Endothelial cell of umbilical vein (primary cell): Measurements from ENCODE around the gene EXOC1. TPM values are rescaled to one million over a fixed set of nuclear protein-coding genes. Genes with fewer than 3 reads are reported as not detected.

ENCODE experiments used
- BruUV-seq: library from RNA; stranded (reverse); fragments of 400-500 nt; replicated peaks from 2 replicates; lab custom pipeline; 2021; lab: Mats Ljungman, UMichigan
- CTCF ChIA-PET: fragments of 300-600, 350-600 bp; sonication (Branson Sonifier 250); formaldehyde crosslinking; loops from one replicate; lab custom pipeline; 2021; ENCODE audit warnings: antibody characterized with exemption, inconsistent platforms; lab: Charles Lee
- POLR2A ChIA-PET: fragments of 300-600, 350-600 bp; sonication (Branson Sonifier 250); formaldehyde crosslinking; loops from one replicate; lab custom pipeline; 2021; ENCODE audit warnings: antibody characterized with exemption, inconsistent platforms; lab: Charles Lee
- DNase-seq: peaks from one replicate; pipeline ENCODE4 v3.0.0-alpha.2; 2011; ENCODE audit warnings: low read depth, low spot score
- FAIRE-seq: peaks from 2 replicates; lab custom pipeline; 2011; peaks lifted over from hg19 to GRCh38; lab: Jason Lieb, UNC
- H2AFZ ChIP-seq: 2 replicates; pipeline ENCODE4 v1.6.0; 2012; ENCODE audit warnings: low read depth, low read length, control low read depth, inconsistent platforms
- H3K27ac ChIP-seq: 2 replicates; pipeline ENCODE4 v1.5.1; 2011; ENCODE audit warnings: low read depth, mild to moderate bottlenecking, control low read depth, low read length, moderate library complexity; ENCODE audit not compliant: insufficient read depth
- H3K27me3 ChIP-seq, 2 experiments: 2 replicates each; pipeline versions ENCODE4 v1.6.0 to v1.6.1; 2011; ENCODE audit warnings: low read length in 2 of 2, mixed read lengths in 1 of 2; ENCODE audit not compliant: control insufficient read depth in 2 of 2, insufficient read depth in 2 of 2
- H3K36me3 ChIP-seq, 2 experiments: 2 replicates in 1 of 2; 3 replicates in 1 of 2; pipeline ENCODE4 v1.5.1; 2011; ENCODE audit warnings: low read length in 2 of 2, mild to moderate bottlenecking in 1 of 2, moderate library complexity in 1 of 2; ENCODE audit not compliant: control insufficient read depth in 2 of 2, insufficient read depth in 2 of 2; ENCODE audit errors: extremely low read depth in 1 of 2
- H3K4me1 ChIP-seq: 3 replicates; pipeline ENCODE4 v1.5.1; 2011; ENCODE audit warnings: mild to moderate bottlenecking, low read length; ENCODE audit not compliant: control insufficient read depth, insufficient read depth; ENCODE audit errors: extremely low read depth
- H3K4me2 ChIP-seq: 2 replicates; pipeline ENCODE4 v1.6.1; 2011; ENCODE audit warnings: low read length, control low read depth, mixed read lengths; ENCODE audit not compliant: insufficient read depth
- H3K4me3 ChIP-seq, 3 experiments: fragments of 200-600 bp in 1 of 3; sonication (generic), shearing (Covaris generic) in 1 of 3; replicated peaks in 1 of 3; 2 replicates each; pipeline ENCODE4 v1.5.1; 2011 to 2016; ENCODE audit warnings: control low read depth in 3 of 3, low read length in 3 of 3, mild to moderate bottlenecking in 2 of 3, inconsistent platforms in 1 of 3, low read depth in 1 of 3, moderate library complexity in 1 of 3; ENCODE audit not compliant: insufficient read depth in 1 of 3
- H3K79me2 ChIP-seq: 2 replicates; pipeline ENCODE4 v1.6.0; 2012; ENCODE audit warnings: low read length, inconsistent platforms; ENCODE audit not compliant: control insufficient read depth, insufficient read depth
- H3K9ac ChIP-seq: replicated peaks from 2 replicates; pipeline ENCODE3; 2011; ENCODE audit warnings: low read length, control low read depth; ENCODE audit not compliant: insufficient read depth; ENCODE audit errors: extremely low read depth
- H3K9me1 ChIP-seq: replicated peaks from 3 replicates; pipeline ENCODE4 v1.6.0; 2011; ENCODE audit warnings: mild to moderate bottlenecking, low read length; ENCODE audit not compliant: control insufficient read depth, insufficient read depth; ENCODE audit errors: extremely low read depth
- H3K9me3 ChIP-seq: replicated peaks from 2 replicates; pipeline ENCODE4 v1.5.1; 2012; ENCODE audit warnings: low read length, inconsistent platforms; ENCODE audit not compliant: control insufficient read depth, insufficient read depth
- H4K20me1 ChIP-seq: replicated peaks from 2 replicates; pipeline ENCODE3; 2011; ENCODE audit warnings: mild to moderate bottlenecking, low read length; ENCODE audit not compliant: control insufficient read depth, insufficient read depth; ENCODE audit errors: extremely low read depth
- EZH2 ChIP-seq: IDR thresholded peaks from 2 replicates; pipeline ENCODE4 v1.6.1; 2012; ENCODE audit warnings: borderline replicate concordance, low read depth, mild to moderate bottlenecking, moderate library complexity, low read length, inconsistent platforms; ENCODE audit not compliant: severe bottlenecking
- FOS ChIP-seq: IDR thresholded peaks from 2 replicates; pipeline ENCODE4 v1.6.1; 2011; ENCODE audit warnings: mild to moderate bottlenecking, low read length, moderate library complexity, borderline replicate concordance; ENCODE audit not compliant: insufficient read depth
- GATA2 ChIP-seq: IDR thresholded peaks from 2 replicates; pipeline ENCODE4 v1.7.0; 2011; ENCODE audit warnings: low read depth, mild to moderate bottlenecking, moderate library complexity, mixed read lengths, low read length; ENCODE audit not compliant: insufficient read length, insufficient read depth
- JUN ChIP-seq: IDR thresholded peaks from 2 replicates; pipeline ENCODE4 v1.6.1; 2011; ENCODE audit warnings: borderline replicate concordance, low read depth; ENCODE audit not compliant: insufficient read length, insufficient read depth
- MYC ChIP-seq: IDR thresholded peaks from one replicate; pipeline ENCODE4 v1.6.1; 2011; ENCODE audit warnings: mild to moderate bottlenecking, low read depth, low read length
- POLR2A ChIP-seq: IDR thresholded peaks from 2 replicates; pipeline ENCODE4 v1.6.1; 2012; ENCODE audit warnings: low read depth, mild to moderate bottlenecking, control low read depth, low read length
- POLR2AphosphoS5 ChIP-seq: IDR thresholded peaks from 2 replicates; pipeline ENCODE4 v1.6.1; 2012; ENCODE audit warnings: low read depth, mild to moderate bottlenecking, control low read depth, low read length, moderate library complexity; ENCODE audit not compliant: insufficient read depth
- dilution Hi-C: fragments of 300-500 bp; cut with MboI; formaldehyde crosslinking; loops from one replicate; pipeline ENCODE4 v1.15.0; 2019; ENCODE audit warnings: low sequenced_read_pairs; ENCODE audit not compliant: extremely low pct_ligation_motif_present
- intact Hi-C: fragments of 100-400 bp; cut with micrococcal nuclease; formaldehyde crosslinking; loops from one replicate; pipeline ENCODE4 v1.10.0; 2022
- polyA plus RNA-seq, 4 experiments: library from polyadenylated mRNA; depleted of rRNA in 3 of 4; stranded (reverse) in 3 of 4; unstranded in 1 of 4; fragments of >200 nt; gene quantifications; 2 replicates each; pipeline versions ENCODE4 v1.2.1 to v1.2.3, GENCODE V29; 2011 to 2012; ENCODE audit warnings: missing spikeins in 1 of 4
- total RNA-seq: library from RNA; stranded (reverse); gene quantifications from 2 replicates; pipeline ENCODE4 v1.2.3, GENCODE V29; 2021
- TF ChIP-seq, protein P1 (sequence below): IDR thresholded peaks from 2 replicates; pipeline ENCODE4 v1.6.1; 2011; ENCODE audit not compliant: insufficient read depth, insufficient read length
- TF ChIP-seq, protein P2 (sequence below), 2 donors: IDR thresholded peaks; 1 replicate in 1 of 2; 2 replicates in 1 of 2; pipeline ENCODE4 v1.5.1; 2011; ENCODE audit warnings: low read length in 2 of 2, mild to moderate bottlenecking in 2 of 2, moderate library complexity in 2 of 2, control low read depth in 1 of 2, inconsistent platforms in 1 of 2, low read depth in 1 of 2; ENCODE audit not compliant: insufficient read depth in 1 of 2; ENCODE audit errors: extremely low read depth in 1 of 2

The EXOC1 gene
- total and polyA plus RNA-seq, 2 donors (not counting 3 experiments of a cell fraction or from before 2014, with no cell fraction given): 11.6 to 33.3 TPM

DNA sequence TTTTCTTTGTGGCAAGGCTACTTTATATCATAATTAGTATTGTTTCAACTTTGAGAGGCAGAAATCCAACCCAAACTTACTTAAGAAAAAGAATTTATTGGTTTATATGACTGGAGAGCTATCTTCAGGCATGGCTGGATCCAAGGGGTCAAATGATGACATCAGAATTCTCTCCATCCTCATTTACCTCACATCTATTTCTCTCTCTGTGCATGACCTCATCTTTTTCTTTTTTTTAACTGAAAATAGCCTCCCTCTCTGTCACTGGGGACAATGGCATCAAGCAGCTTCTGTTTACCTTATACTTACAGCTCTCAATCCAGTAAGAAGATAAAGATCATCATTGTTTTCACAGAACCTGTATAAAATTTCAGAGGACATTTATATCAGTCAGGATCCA is 45.9 kb upstream of the EXOC1 start:
- CTCF ChIA-PET: interaction anchor here (1.4 kb wide), 1 partner anchor 11 kb away, joined by 4 read pairs; no protein-coding TSS in a partner anchor
- dilution Hi-C loops: no loop called here
- BruUV-seq: no TSS peak

More for the DNA sequence above, 45.9 kb upstream of the EXOC1 start:
- H3K79me2 ChIP-seq: no peaks in the 10 kb centered on the region
- H3K27me3 ChIP-seq: peaks cover 2 to 5% of the 10 kb centered on the region in 2 experiments
- H3K36me3 ChIP-seq: no peaks in the 10 kb centered on the region
- no peak overlapping the region for H3K4me2 ChIP-seq
- DNase-seq: no peak
- POLR2A ChIA-PET: no interaction called here
- no peak overlapping the region for H3K9ac ChIP-seq
- no peak overlapping the region for H3K27ac ChIP-seq
- intact Hi-C loops: no loop called here
- no peaks in the 10 kb centered on the region for H4K20me1 ChIP-seq
- TF ChIP-seq, protein P1, sequence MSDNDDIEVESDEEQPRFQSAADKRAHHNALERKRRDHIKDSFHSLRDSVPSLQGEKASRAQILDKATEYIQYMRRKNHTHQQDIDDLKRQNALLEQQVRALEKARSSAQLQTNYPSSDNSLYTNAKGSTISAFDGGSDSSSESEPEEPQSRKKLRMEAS: no peak
- TF ChIP-seq POLR2AphosphoS5 (no peak), FOS (no peak), GATA2 (no peak), JUN (no peak), EZH2 (no peak), MYC (no peak), POLR2A (no peak)
- TF ChIP-seq, protein P2, sequence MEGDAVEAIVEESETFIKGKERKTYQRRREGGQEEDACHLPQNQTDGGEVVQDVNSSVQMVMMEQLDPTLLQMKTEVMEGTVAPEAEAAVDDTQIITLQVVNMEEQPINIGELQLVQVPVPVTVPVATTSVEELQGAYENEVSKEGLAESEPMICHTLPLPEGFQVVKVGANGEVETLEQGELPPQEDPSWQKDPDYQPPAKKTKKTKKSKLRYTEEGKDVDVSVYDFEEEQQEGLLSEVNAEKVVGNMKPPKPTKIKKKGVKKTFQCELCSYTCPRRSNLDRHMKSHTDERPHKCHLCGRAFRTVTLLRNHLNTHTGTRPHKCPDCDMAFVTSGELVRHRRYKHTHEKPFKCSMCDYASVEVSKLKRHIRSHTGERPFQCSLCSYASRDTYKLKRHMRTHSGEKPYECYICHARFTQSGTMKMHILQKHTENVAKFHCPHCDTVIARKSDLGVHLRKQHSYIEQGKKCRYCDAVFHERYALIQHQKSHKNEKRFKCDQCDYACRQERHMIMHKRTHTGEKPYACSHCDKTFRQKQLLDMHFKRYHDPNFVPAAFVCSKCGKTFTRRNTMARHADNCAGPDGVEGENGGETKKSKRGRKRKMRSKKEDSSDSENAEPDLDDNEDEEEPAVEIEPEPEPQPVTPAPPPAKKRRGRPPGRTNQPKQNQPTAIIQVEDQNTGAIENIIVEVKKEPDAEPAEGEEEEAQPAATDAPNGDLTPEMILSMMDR (IDR thresholded peaks at IDR 0.05; ENCODE audit: extremely low read depth in 1 of 2, insufficient read depth in 1 of 2, low read depth in 1 of 2, low read length in 2 of 2): no peak
- no peak overlapping the region for H3K4me3 ChIP-seq
- H3K4me1 ChIP-seq: no peaks in the 10 kb centered on the region
- no peak overlapping the region for H2AFZ ChIP-seq
- no peaks in the 10 kb centered on the region for H3K9me3 ChIP-seq
- H3K9me1 ChIP-seq: no peaks in the 10 kb centered on the region
- FAIRE-seq: no peak
